Esophagus muscularis mucosa (tissue), 4 donors: ENCODE measurements around the gene UGT2A2. TPM values are rescaled to one million over a fixed set of nuclear protein-coding genes. Genes with fewer than 3 reads are reported as not detected.
"Not testable (repeated sequence)": the region's sequence is repeated elsewhere in the genome, so short reads cannot be mapped to it uniquely, and the experiment has no call there.

Source experiments
- DNase-seq: peaks from one replicate; pipeline ENCODE4 v3.0.0-alpha.2; 2017; ENCODE audit errors: extremely low spot score
- H3K27ac ChIP-seq, 4 donors: fragments of 200-600 bp; sonication (generic); replicated peaks in 1 of 4; 1 replicate in 3 of 4; 2 replicates in 1 of 4; pipeline ENCODE4 v1.5.1; 2016 to 2019; ENCODE audit warnings: mild to moderate bottlenecking in 1 of 4
- H3K27me3 ChIP-seq, 4 donors: fragments of 200-600 bp; sonication (generic); one replicate each; pipeline versions ENCODE4 v1.5.1 to v1.6.0; 2016 to 2019
- H3K36me3 ChIP-seq, 4 donors: fragments of 200-600 bp; sonication (generic); one replicate each; pipeline ENCODE4 v1.5.1; 2016 to 2019
- H3K4me1 ChIP-seq, 4 donors: fragments of 200-600 bp; sonication (generic); one replicate each; pipeline ENCODE4 v1.5.1; 2016 to 2019
- H3K4me3 ChIP-seq, 4 donors: fragments of 200-600 bp; sonication (generic); 1 replicate in 2 of 4; 2 replicates in 2 of 4; pipeline ENCODE4 v1.5.1; 2016 to 2019; ENCODE audit warnings: mild to moderate bottlenecking in 4 of 4, moderate library complexity in 1 of 4
- H3K9me3 ChIP-seq, 4 donors: fragments of 200-600 bp; sonication (generic); 1 replicate in 3 of 4; 2 replicates in 1 of 4; pipeline ENCODE4 v1.5.1; 2016 to 2019
- EP300 ChIP-seq: sonication (generic); formaldehyde crosslinking; IDR thresholded peaks from one replicate; pipeline ENCODE4 v1.6.1; 2017; ENCODE audit warnings: antibody characterized with exemption
- POLR2A ChIP-seq: fragments of 450-650 bp; IDR thresholded peaks from one replicate; pipeline ENCODE4 v1.6.1; 2017; ENCODE audit warnings: antibody characterized with exemption, moderate library complexity, mild to moderate bottlenecking, low read depth
- POLR2AphosphoS5 ChIP-seq, 2 donors: sonication (generic); formaldehyde crosslinking; IDR thresholded peaks; one replicate each; pipeline ENCODE4 v1.6.1; 2017; ENCODE audit warnings: antibody characterized with exemption in 2 of 2
- WGBS: methylation state at CpG from one replicate; pipeline ENCODE4 v1.1.5; 2018; 5-methylcytosine and 5-hydroxymethylcytosine counted together
- intact Hi-C: fragments of 100-400 bp; cut with DNase I; formaldehyde crosslinking; loops from one replicate; pipeline ENCODE4 v1.15.1; 2023
- total RNA-seq, 4 donors: library from RNA; depleted of rRNA; stranded (reverse); fragments of >200 nt; gene quantifications; one replicate each; pipeline versions ENCODE4 v1.1.0 to v1.2.1, GENCODE V29; 2016
- TF ChIP-seq, protein P1 (sequence below), 3 experiments: fragments of 200-600 bp in 2 of 3; fragments of 450-650 bp in 1 of 3; sonication (generic) in 2 of 3; IDR thresholded peaks; one replicate each; pipeline ENCODE4 v1.5.1; 2017 to 2019; ENCODE audit warnings: antibody characterized with exemption in 3 of 3, mild to moderate bottlenecking in 2 of 3, moderate library complexity in 1 of 3

UGT2A2 gene
- not detected for total RNA-seq

- intact Hi-C loops: no loop called here
- Histone ChIP-seq H3K9me3 (no peaks in the 10 kb centered on the region), H3K36me3 (no peaks in the 10 kb centered on the region), H3K4me3 (no peak within 1 kb of the TSS), H3K27ac (no peak within 1 kb of the TSS), H3K4me1 (no peaks in the 10 kb centered on the region), H3K27me3 (no peaks in the 10 kb centered on the region)
- WGBS: 89% methylated on average over 3 of the region's 3 CpGs
- DNase-seq: no peak
- TF ChIP-seq EP300 (no peak), POLR2AphosphoS5 (IDR thresholded peaks at IDR 0.05) (no peak), POLR2A (no peak)
- TF ChIP-seq, protein P1, sequence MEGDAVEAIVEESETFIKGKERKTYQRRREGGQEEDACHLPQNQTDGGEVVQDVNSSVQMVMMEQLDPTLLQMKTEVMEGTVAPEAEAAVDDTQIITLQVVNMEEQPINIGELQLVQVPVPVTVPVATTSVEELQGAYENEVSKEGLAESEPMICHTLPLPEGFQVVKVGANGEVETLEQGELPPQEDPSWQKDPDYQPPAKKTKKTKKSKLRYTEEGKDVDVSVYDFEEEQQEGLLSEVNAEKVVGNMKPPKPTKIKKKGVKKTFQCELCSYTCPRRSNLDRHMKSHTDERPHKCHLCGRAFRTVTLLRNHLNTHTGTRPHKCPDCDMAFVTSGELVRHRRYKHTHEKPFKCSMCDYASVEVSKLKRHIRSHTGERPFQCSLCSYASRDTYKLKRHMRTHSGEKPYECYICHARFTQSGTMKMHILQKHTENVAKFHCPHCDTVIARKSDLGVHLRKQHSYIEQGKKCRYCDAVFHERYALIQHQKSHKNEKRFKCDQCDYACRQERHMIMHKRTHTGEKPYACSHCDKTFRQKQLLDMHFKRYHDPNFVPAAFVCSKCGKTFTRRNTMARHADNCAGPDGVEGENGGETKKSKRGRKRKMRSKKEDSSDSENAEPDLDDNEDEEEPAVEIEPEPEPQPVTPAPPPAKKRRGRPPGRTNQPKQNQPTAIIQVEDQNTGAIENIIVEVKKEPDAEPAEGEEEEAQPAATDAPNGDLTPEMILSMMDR (IDR thresholded peaks at IDR 0.05): no peak
These were observed at the start of gene UGT2A2 for GRCh38 chr4:69639542-69639941. Gene UGT2A2, minus strand, starts transcription at chr4:69639642. Its CDS starts 2 bp downstream, at chr4:69639640.

DNA sequence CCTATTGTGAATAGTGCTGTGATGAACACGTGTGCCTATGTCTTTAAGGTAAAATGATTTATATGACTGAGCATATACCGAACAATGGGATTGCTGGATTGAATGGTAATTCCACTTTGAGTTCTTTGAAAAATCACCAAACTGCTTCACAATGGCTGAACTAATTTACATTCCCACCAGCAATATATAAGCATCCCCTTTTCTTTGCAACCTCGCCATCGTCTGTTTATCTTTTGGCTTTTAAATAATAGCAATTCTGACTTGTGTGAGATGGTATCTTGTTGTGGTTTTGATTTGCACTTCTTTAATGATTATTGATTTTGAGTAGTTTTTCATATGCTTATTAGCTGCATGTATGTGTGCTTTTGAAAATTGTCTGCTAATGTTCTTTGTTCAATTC is 45.4 kb upstream of the UGT2A2 start:
- no peaks in the 10 kb centered on the region for H3K27me3 ChIP-seq
- WGBS: 61% methylated on average over 4 of the region's 4 CpGs
- intact Hi-C loops: loop anchor here (10.0 kb wide), 1 partner anchor 200 kb away; no protein-coding TSS in a partner anchor

GRCh38 chr4:69668680-69669079 is 29.2 kb upstream of the UGT2A2 start:
- Histone ChIP-seq H3K4me1 (no peaks in the 10 kb centered on the region), H3K27me3 (no peaks in the 10 kb centered on the region), H3K9me3 (no peaks in the 10 kb centered on the region), H3K36me3 (no peaks in the 10 kb centered on the region), H3K27ac (no peak overlapping the region), H3K4me3 (no peak overlapping the region)
- no peak for DNase-seq
- TF ChIP-seq POLR2A: no peak
- TF ChIP-seq, protein P1 (IDR thresholded peaks at IDR 0.05): no peak
- no peak for TF ChIP-seq EP300
- no peak for TF ChIP-seq POLR2AphosphoS5 (IDR thresholded peaks at IDR 0.05)
- intact Hi-C loops: no loop called here

More for the DNA sequence above, 45.4 kb upstream of the UGT2A2 start:
- Histone ChIP-seq H3K4me1 (no peaks in the 10 kb centered on the region), H3K4me3 (no peak overlapping the region), H3K36me3 (no peaks in the 10 kb centered on the region), H3K9me3 (no peaks in the 10 kb centered on the region), H3K27ac (no peak overlapping the region)
- no peak for DNase-seq
- no peak for TF ChIP-seq POLR2A
- no peak for TF ChIP-seq POLR2AphosphoS5 (IDR thresholded peaks at IDR 0.05)
- TF ChIP-seq EP300: no peak
- TF ChIP-seq, protein P1 (IDR thresholded peaks at IDR 0.05): no peak

- H3K4me1 ChIP-seq, H3K27me3 ChIP-seq, H3K4me3 ChIP-seq, intact Hi-C loops, DNase-seq, H3K27ac ChIP-seq, H3K36me3 ChIP-seq, H3K9me3 ChIP-seq: not testable (repeated sequence)
- WGBS: 88% methylated on average over 21 of the region's 22 CpGs
These were observed 24.6 kb upstream of the UGT2A2 start for GRCh38 chr4:69664009-69664408.

GRCh38 chr4:69661130-69661803 is 21.8 kb upstream of the UGT2A2 start:
- H3K27me3 ChIP-seq, DNase-seq, H3K4me3 ChIP-seq, H3K27ac ChIP-seq, H3K4me1 ChIP-seq, H3K9me3 ChIP-seq, H3K36me3 ChIP-seq, intact Hi-C loops: not testable (repeated sequence)
- WGBS: 73% methylated on average over 4 of the region's 4 CpGs

DNA sequence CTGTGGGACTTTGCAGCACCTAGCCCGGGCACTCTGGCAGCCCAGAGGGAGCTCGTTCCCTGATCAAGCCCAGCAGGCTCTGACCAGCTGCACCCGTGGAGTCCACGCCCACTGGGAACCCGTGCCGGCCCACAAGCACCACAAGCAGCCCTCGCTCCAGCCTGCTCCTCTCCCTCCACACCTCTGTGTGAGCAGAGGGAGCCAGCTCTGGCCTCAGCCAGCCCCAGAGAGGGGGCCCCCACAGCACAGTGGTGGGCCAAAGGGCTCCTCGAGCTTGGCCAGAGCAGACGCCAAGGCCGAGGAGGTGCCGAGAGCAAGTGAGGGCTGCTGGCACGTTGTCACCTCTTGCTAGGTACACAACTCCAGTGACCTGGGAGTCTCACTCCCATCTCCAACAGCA is 18.7 kb upstream of the UGT2A2 start:
- TF ChIP-seq POLR2A (no peak), EP300 (no peak), POLR2AphosphoS5 (IDR thresholded peaks at IDR 0.05) (no peak)
- TF ChIP-seq, protein P1 (IDR thresholded peaks at IDR 0.05): no peak
- no peaks in the 10 kb centered on the region for H3K36me3 ChIP-seq
- H3K27me3 ChIP-seq: no peaks in the 10 kb centered on the region
- H3K4me1 ChIP-seq: no peaks in the 10 kb centered on the region
- no peak for DNase-seq
- no peak overlapping the region for H3K4me3 ChIP-seq
- WGBS: 95% methylated on average over 4 of the region's 12 CpGs
- no peak overlapping the region for H3K27ac ChIP-seq
- H3K9me3 ChIP-seq: no peaks in the 10 kb centered on the region
- intact Hi-C loops: no loop called here
